ENCODE results near the gene DEF6. TPM values are rescaled to one million over a fixed set of nuclear protein-coding genes. Genes with fewer than 3 reads are reported as not detected.

The DEF6 gene
- total RNA-seq (2014; rRNA removed) (37.3 and 42.8 TPM in 2 replicates), Bru-seq, nascent RNA (percentile 59 among the genes with signal in this experiment), BruChase-seq, experiment 1, labeled RNA remaining after a 6-hour chase (percentile 60 among the genes with signal in this experiment), BruChase-seq, experiment 2, labeled RNA remaining after a 2-hour chase (percentile 68 among the genes with signal in this experiment)
- long read RNA-seq, transcript DEF6-201 (11 exons, 2,262 nt), result major isoform, 43 of 71 reads
- long read RNA-seq, partial matches to known transcripts, result 7 of 71 reads
- long read RNA-seq, other reads (novel, unspliced or antisense), result 21 of 71 reads

GRCh38 chr6:35297601-35298481, at the start of gene DEF6:
DEF6 (plus strand) TSS chr6:35297818; CDS start chr6:35297857, 39 bp downstream.
- H3K4me3 ChIP-seq (ENCODE audit: low read length), result peak within 1 kb of the TSS; percentile 67
- intact Hi-C loops (cut with micrococcal nuclease), result loop anchor here (1.0 kb wide), 3 partner anchors 29 to 170 kb away; partner anchors contain the start of gene RPL10A
- peak within 1 kb of the TSS; percentile 94 for H3K4me2 ChIP-seq (ENCODE audit: low read length)
- ATAC-seq (peak; percentile 95), DNase-seq (peak; percentile 95)
- peaks cover 27% of the 10 kb centered on the region for H3K4me1 ChIP-seq (ENCODE audit: insufficient read depth, low read length)
- H3K9me2 ChIP-seq (replicated peaks; ENCODE audit: low read length), result no peaks in the 10 kb centered on the region
- ChIA-PET CTCF (interaction anchor here (1.4 kb wide), 1 partner anchor 30 kb away, joined by 4 read pairs; no protein-coding TSS in a partner anchor), POLR2A (ENCODE audit: unreplicated experiment) (no interaction called here)
- no peaks in the 10 kb centered on the region for H3F3A ChIP-seq (ENCODE audit: low read length, unreplicated experiment)
- peak within 1 kb of the TSS; percentile 22; the same call in 1 of the 2 replicates for H3K27ac ChIP-seq (ENCODE audit: low read length)
- H3K9ac ChIP-seq (ENCODE audit: low read length), result peak within 1 kb of the TSS; percentile 79
- no peaks in the 10 kb centered on the region for H3K9me3 ChIP-seq (ENCODE audit: low read length)
- no peaks in the 10 kb centered on the region for H3K27me3 ChIP-seq (ENCODE audit: low read length)
- TSS peak; percentile 41 for BruUV-seq (replicated peaks)
- TF ChIP-seq CTCF (conservative IDR thresholded peaks at IDR 0.05; ENCODE audit: low read depth, low read length) (peak; percentile 96), EZH2phosphoT487 (IDR thresholded peaks at IDR 0.05; ENCODE audit: borderline replicate concordance, low read length) (no peak)
- no peaks in the 10 kb centered on the region for H4K20me1 ChIP-seq (ENCODE audit: low read length)
- no peaks in the 10 kb centered on the region; the same call in 1 of the 2 replicates for H3K36me3 ChIP-seq (ENCODE audit: low read depth, low read length)
- peaks cover 19% of the 10 kb centered on the region for H3K79me2 ChIP-seq (ENCODE audit: low read length)
- H2AFZ ChIP-seq (ENCODE audit: low read length), result peak within 1 kb of the TSS; percentile 75

DNA sequence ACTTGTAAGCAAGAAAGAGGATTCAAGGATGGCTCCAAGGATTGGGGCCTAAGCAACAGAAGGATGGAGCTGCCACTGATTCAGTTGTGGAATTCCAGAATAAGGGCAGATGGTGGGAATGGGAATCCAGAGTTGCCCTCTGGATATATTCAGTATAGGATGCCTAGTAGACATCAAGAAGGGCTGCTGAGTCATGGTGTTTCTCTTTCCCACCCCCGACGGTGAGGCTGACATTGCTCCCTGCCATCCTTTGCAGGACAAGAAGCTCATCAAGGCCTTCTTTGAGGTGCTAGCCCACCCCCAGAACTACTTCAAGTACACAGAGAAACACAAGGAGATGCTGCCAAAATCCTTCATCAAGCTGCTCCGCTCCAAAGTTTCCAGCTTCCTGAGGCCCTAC, 49.3 kb upstream of the DEF6 start:
- H3K9ac ChIP-seq (ENCODE audit: low read length), result no peak overlapping the region
- no peak overlapping the region for H2AFZ ChIP-seq (ENCODE audit: low read length)
- no peaks in the 10 kb centered on the region for H3K9me3 ChIP-seq (ENCODE audit: low read length)
- no TSS peak for BruUV-seq (replicated peaks)
- no peaks in the 10 kb centered on the region for H3F3A ChIP-seq (ENCODE audit: low read length, unreplicated experiment)
- H3K79me2 ChIP-seq (ENCODE audit: low read length), result no peaks in the 10 kb centered on the region
- ATAC-seq, result no peak
- H3K36me3 ChIP-seq (ENCODE audit: low read depth, low read length), result no peaks in the 10 kb centered on the region
- DNase-seq, result no peak
- H4K20me1 ChIP-seq (ENCODE audit: low read length), result no peaks in the 10 kb centered on the region
- CTCF ChIA-PET, result no interaction called here
- no peak overlapping the region for H3K27ac ChIP-seq (ENCODE audit: low read length)
- intact Hi-C loops (cut with micrococcal nuclease), result no loop called here
- H3K27me3 ChIP-seq (ENCODE audit: low read length), result no peaks in the 10 kb centered on the region
- no peak overlapping the region for H3K4me3 ChIP-seq (ENCODE audit: low read length)
- TF ChIP-seq CTCF (conservative IDR thresholded peaks at IDR 0.05; ENCODE audit: low read depth, low read length), result no peak
- TF ChIP-seq EZH2 (IDR thresholded peaks at IDR 0.05; ENCODE audit: low read length, unreplicated experiment), result no peak
- TF ChIP-seq EZH2phosphoT487 (IDR thresholded peaks at IDR 0.05; ENCODE audit: borderline replicate concordance, low read length), result no peak
- no peaks in the 10 kb centered on the region for H3K9me2 ChIP-seq (replicated peaks; ENCODE audit: low read length)
- no peak overlapping the region for H3K4me2 ChIP-seq (ENCODE audit: low read length)
- POLR2A ChIA-PET (ENCODE audit: unreplicated experiment), result no interaction called here
- H3K4me1 ChIP-seq (ENCODE audit: insufficient read depth, low read length), result no peaks in the 10 kb centered on the region; the same call in 1 of the 2 replicates

Data from PC-3 (cell line).